Glutamatergic neuron (in vitro differentiated cells): ENCODE data around the gene DHPS. TPM values are rescaled to one million over a fixed set of nuclear protein-coding genes. Genes with fewer than 3 reads are reported as not detected.
"Not testable (repeated sequence)": the region's sequence is repeated elsewhere in the genome, so short reads cannot be mapped to it uniquely, and the experiment has no call there.

ENCODE experiments used
- DNase-seq: peaks from one replicate; pipeline ENCODE4 v3.0.0; 2022
- H3K27ac Mint-ChIP-seq: one replicate; pipeline ENCODE4 v1.8.0; 2020; ENCODE audit warnings: mild to moderate bottlenecking, mixed read lengths, inconsistent platforms; ENCODE audit not compliant: unreplicated experiment
- H3K27me3 Mint-ChIP-seq: one replicate; pipeline ENCODE4 v1.8.0; 2020; ENCODE audit warnings: mild to moderate bottlenecking, moderate library complexity, mixed read lengths, inconsistent platforms; ENCODE audit not compliant: unreplicated experiment
- H3K36me3 Mint-ChIP-seq: one replicate; pipeline ENCODE4 v1.8.0; 2020; ENCODE audit warnings: mild to moderate bottlenecking, mixed read lengths, inconsistent platforms; ENCODE audit not compliant: unreplicated experiment
- H3K4me1 Mint-ChIP-seq: one replicate; pipeline ENCODE4 v1.8.0; 2020; ENCODE audit warnings: mild to moderate bottlenecking, low read depth, mixed read lengths, inconsistent platforms; ENCODE audit not compliant: unreplicated experiment
- H3K4me3 Mint-ChIP-seq: one replicate; pipeline ENCODE4 v1.8.0; 2020; ENCODE audit warnings: mild to moderate bottlenecking, mixed read lengths, inconsistent platforms; ENCODE audit not compliant: unreplicated experiment
- H3K9me3 Mint-ChIP-seq: one replicate; pipeline ENCODE4 v1.8.0; 2020; ENCODE audit warnings: mild to moderate bottlenecking, moderate library complexity, mixed read lengths, inconsistent platforms; ENCODE audit not compliant: unreplicated experiment
- total RNA-seq: library from RNA; stranded (reverse); fragmentation: NEBNext Ultra II Directional; extraction: Animal tissue kit (Norgen Biotek cat#: 25700); gene quantifications from one replicate; pipeline ENCODE4 v1.2.1, GENCODE V29; 2021; ENCODE audit not compliant: unreplicated experiment
- TF ChIP-seq, protein P1 (sequence below): fragments of 200-600 bp; sonication (generic); IDR thresholded peaks from one replicate; pipeline ENCODE4 v1.5.0; 2021; ENCODE audit not compliant: partially characterized antibody, unreplicated experiment

DHPS gene
- total RNA-seq, 1 donor from 2014 or later = 116 TPM

DNA sequence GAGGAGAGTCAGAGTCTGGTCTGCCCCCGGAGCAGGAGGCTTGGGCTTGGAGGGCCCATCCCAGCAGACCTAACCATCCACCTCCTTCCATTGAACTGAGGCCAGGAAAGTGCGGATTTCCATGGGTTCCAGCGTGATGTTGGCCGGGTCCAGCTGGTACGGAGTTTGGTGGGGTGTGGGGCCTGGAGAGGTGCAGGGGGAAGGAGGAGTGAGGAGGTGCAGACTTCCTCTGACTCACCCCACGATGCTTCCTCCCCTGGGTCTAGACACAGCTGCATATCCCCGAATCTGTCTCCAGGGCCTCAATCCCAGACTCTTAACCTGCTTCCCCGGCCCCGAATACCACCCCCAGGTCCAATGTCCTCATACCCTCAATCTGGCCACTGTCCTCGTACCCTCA lies 35.1 kb downstream of the DHPS start:
- Mint-ChIP-seq H3K27me3 (peaks cover 4% of the 10 kb centered on the region), H3K4me3 (no peak overlapping the region), H3K4me1 (no peaks in the 10 kb centered on the region), H3K36me3 (peaks cover 4% of the 10 kb centered on the region), H3K27ac (no peak overlapping the region), H3K9me3 (peaks cover 1% of the 10 kb centered on the region)
- no peak for DNase-seq
- TF ChIP-seq, protein P1, sequence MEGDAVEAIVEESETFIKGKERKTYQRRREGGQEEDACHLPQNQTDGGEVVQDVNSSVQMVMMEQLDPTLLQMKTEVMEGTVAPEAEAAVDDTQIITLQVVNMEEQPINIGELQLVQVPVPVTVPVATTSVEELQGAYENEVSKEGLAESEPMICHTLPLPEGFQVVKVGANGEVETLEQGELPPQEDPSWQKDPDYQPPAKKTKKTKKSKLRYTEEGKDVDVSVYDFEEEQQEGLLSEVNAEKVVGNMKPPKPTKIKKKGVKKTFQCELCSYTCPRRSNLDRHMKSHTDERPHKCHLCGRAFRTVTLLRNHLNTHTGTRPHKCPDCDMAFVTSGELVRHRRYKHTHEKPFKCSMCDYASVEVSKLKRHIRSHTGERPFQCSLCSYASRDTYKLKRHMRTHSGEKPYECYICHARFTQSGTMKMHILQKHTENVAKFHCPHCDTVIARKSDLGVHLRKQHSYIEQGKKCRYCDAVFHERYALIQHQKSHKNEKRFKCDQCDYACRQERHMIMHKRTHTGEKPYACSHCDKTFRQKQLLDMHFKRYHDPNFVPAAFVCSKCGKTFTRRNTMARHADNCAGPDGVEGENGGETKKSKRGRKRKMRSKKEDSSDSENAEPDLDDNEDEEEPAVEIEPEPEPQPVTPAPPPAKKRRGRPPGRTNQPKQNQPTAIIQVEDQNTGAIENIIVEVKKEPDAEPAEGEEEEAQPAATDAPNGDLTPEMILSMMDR = no peak

DNA sequence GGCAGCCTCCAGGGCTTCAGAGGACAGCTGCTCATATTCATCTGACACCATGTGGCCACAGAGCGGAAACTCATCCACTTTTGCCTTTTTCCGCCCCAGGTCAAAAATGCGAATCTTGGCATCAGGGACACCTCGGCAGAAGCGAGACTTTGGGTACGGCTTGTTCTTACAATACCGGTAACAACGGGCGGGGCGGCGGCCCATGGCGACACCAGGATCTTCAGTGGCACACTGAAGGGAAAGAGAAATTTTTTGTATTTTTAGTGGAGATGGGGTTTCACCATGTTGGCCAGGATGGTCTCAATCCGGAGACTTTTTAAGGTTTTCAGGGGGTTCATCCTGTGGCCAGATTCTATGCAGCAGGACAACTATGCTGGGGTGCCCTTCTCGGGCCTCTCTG lies 38.0 kb downstream of the DHPS start:
- H3K27ac Mint-ChIP-seq, H3K9me3 Mint-ChIP-seq, DNase-seq, H3K4me3 Mint-ChIP-seq, H3K36me3 Mint-ChIP-seq, H3K4me1 Mint-ChIP-seq, H3K27me3 Mint-ChIP-seq: not testable (repeated sequence)

DNA sequence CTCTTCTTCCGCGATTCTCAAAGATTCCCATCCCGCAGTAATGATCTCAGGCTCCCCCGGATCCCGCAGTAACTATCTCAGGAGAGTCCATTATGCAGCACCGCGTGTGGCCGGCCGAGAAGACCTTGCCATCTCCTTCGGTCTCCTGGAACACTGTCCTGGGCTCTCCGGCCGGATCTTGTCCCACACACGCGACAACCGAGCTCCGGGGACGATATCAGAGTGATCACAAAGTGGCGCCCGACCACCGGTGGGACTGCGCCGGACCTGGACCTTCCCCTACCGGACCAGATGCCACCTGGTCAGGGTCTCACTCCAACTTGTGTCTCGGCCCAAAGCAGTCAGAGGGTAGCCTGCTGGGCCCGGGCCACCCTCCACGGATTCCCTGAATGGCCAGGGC lies 39.2 kb downstream of the DHPS start:
- DNase-seq = no peak
- Mint-ChIP-seq H3K4me3 (no peak overlapping the region), H3K27ac (no peak overlapping the region), H3K27me3 (peaks cover 9% of the 10 kb centered on the region), H3K9me3 (peaks cover 2% of the 10 kb centered on the region), H3K4me1 (no peaks in the 10 kb centered on the region), H3K36me3 (no peaks in the 10 kb centered on the region)
- TF ChIP-seq, protein P1 = no peak

DNA sequence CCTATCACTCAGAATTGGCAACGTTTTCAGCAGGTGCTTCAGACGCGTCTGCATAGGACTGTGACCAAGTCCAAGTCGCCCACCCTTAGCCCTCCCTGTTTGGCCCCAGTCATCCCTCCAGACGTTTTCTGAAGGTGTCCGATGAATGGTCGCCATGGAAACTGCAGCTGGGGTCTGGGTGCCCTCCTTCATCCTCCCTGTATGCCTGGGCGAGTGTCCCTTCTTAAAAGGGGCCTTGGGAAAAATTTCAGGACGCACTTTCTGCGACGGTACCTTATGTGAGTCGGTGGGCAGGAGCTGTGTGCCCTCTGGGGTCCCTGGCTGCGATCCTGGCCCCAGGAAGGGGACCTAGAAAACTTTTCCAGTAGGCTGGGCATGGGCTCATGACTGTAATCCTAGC lies 40.2 kb downstream of the DHPS start:
- no peak for DNase-seq
- no peaks in the 10 kb centered on the region for H3K36me3 Mint-ChIP-seq

DNA sequence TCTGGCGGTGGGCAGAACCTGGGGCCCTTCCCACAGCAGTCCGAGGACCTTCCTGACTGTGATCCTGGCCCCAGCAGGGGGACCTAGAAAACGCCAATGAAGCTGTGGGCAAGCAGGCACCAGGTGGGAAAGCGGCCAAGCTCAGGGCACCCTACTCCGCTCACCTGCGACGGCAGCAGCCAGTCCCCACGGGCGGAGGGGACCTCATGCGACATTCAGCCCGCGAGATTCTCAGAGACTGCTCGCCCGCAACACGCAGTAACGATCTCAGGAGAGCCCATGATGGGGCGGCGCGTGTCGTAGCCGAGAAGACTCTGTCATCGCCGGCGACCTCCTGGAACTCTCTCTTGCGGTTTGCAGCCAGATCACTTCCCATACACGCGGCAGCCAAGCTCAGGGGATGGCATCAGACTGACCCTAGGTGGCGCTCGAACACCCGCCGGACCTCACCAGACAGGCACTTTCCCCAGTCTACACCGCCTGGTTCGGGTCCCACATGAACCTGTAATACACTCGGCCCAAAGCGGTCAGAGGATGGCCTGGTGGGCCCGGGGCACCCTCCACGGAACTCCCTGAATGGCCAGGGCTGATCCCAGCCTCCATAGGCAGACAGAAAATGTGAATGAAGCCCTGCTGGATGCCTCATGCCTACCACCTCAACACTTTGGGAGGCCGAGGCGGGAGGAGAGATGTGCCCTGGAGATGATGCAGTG lies 41.6 kb downstream of the DHPS start:
- TF ChIP-seq, protein P1 = peak; percentile 75
- Mint-ChIP-seq H3K4me3 (peak overlapping the region; percentile 39), H3K9me3 (peaks cover 4% of the 10 kb centered on the region), H3K27me3 (peaks cover 9% of the 10 kb centered on the region), H3K36me3 (no peaks in the 10 kb centered on the region), H3K4me1 (no peaks in the 10 kb centered on the region), H3K27ac (no peak overlapping the region)
- DNase-seq = peak; percentile 84

More for the DNA sequence above, 40.2 kb downstream of the DHPS start:
- Mint-ChIP-seq H3K9me3 (peaks cover 2% of the 10 kb centered on the region), H3K4me1 (no peaks in the 10 kb centered on the region), H3K4me3 (no peak overlapping the region), H3K27ac (no peak overlapping the region), H3K27me3 (peaks cover 9% of the 10 kb centered on the region)
- TF ChIP-seq, protein P1 = no peak
